Heart left ventricle (tissue), 13 donors: ENCODE data around the gene PRSS22.

ENCODE experiments used
- POLR2A ChIP-seq, 2 donors: fragments of 450-650 bp; IDR thresholded peaks; one replicate each; pipeline ENCODE4 v1.6.1; 2017; ENCODE audit warnings: antibody characterized with exemption in 2 of 2, mild to moderate bottlenecking in 2 of 2, moderate library complexity in 2 of 2
- TF ChIP-seq, protein P1 (sequence below), 12 donors: fragments of 200-600 bp; sonication (generic) in 4 of 12; IDR thresholded peaks; one replicate each; pipeline versions ENCODE4 v1.5.0 to v1.8.0; 2018 to 2022; ENCODE audit warnings: antibody characterized with exemption in 12 of 12, mild to moderate bottlenecking in 5 of 12
- donor health status: ischemic (EF 13 %, LVEDD 7.1; RV severe dilation, severe dysfunction).
- donor health status: DM: no; HTN: yes; CAD: no.
- donor health status: DM: no; HTN: no; CAD: no.
- donor health status: ischemic (EF 25% LVEDD 6.9; RV normal size, moderate dysfunction).
- donor health status: ischemic (EF 25% LVEDD 5.7; RV mildly dilated, moderate dysfunction).
- donor health status: ischemic (EF 35%, LVEDD 5.7; RV mildly dilated, moderate dysfunction).
- donor health status: nonischemic (EF 11% LVEDD 7.7; RV severe dilation, severe dysfunction).
- donor health status: DM: yes; HTN: yes; CAD: no.
- donor health status: PGD.
- donor health status: ischemic (EF 29% LVEDD 5.4; RV normal size, mild dysfunction).
- donor health status: nonischemic (EF 23%, LVEDD 6.1; RV moderate dilation, normal function).

DNA sequence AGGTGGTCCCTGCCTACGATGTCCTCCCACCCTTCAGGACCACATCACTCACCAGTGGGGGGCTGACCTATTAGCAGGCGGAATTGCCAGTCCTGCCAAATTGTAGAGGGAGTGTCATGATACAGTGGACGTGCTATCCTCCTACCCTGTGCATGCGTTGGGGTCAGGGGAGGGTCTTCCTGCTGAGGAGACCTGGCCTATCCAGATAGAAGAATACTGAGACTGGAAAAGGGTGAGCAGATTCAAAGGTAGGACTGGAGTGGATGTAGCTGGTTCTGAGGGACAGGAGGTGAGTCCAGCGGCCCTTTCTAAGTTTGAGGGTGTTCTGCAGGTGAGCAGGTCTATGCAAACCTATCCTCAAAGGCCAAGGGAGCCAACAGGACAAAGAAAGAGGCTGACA lies 51.7 kb downstream of the PRSS22 start:
- TF ChIP-seq, protein P1, sequence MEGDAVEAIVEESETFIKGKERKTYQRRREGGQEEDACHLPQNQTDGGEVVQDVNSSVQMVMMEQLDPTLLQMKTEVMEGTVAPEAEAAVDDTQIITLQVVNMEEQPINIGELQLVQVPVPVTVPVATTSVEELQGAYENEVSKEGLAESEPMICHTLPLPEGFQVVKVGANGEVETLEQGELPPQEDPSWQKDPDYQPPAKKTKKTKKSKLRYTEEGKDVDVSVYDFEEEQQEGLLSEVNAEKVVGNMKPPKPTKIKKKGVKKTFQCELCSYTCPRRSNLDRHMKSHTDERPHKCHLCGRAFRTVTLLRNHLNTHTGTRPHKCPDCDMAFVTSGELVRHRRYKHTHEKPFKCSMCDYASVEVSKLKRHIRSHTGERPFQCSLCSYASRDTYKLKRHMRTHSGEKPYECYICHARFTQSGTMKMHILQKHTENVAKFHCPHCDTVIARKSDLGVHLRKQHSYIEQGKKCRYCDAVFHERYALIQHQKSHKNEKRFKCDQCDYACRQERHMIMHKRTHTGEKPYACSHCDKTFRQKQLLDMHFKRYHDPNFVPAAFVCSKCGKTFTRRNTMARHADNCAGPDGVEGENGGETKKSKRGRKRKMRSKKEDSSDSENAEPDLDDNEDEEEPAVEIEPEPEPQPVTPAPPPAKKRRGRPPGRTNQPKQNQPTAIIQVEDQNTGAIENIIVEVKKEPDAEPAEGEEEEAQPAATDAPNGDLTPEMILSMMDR (IDR thresholded peaks at IDR 0.05), result no peak
- TF ChIP-seq POLR2A (IDR thresholded peaks at IDR 0.05), result no peak
